ENCODE measurements around the gene HDAC4. TPM values are rescaled to one million over a fixed set of nuclear protein-coding genes. Genes with fewer than 3 reads are reported as not detected.

HDAC4 gene
- total RNA-seq, 2 experiments from 2014 or later, result 32.0 to 35.6 TPM

GRCh38 chr2:239438995-239439753 lies 38.4 kb upstream of the HDAC4 start:
- no peak overlapping the region for H3K27ac Mint-ChIP-seq
- no peak for DNase-seq

GRCh38 chr2:239438368-239438767 lies 37.5 kb upstream of the HDAC4 start:
- peaks cover 22% of the 10 kb centered on the region for H3K4me1 Mint-ChIP-seq (ENCODE audit: low read depth)
- H3K4me3 Mint-ChIP-seq, result no peak overlapping the region
- CTCF ChIA-PET, result no interaction called here
- no peaks in the 10 kb centered on the region for H3K36me3 Mint-ChIP-seq (ENCODE audit: low read depth)
- no peak overlapping the region for H3K27ac Mint-ChIP-seq
- H3K27me3 Mint-ChIP-seq (ENCODE audit: low read depth), result peaks cover 25% of the 10 kb centered on the region
- intact Hi-C loops (cut with micrococcal nuclease), result no loop called here
- peaks cover 6% of the 10 kb centered on the region for H3K9me3 Mint-ChIP-seq
- no peak for DNase-seq

More at GRCh38 chr2:239438995-239439753, 38.4 kb upstream of the HDAC4 start:
- CTCF ChIA-PET, result no interaction called here
- no peaks in the 10 kb centered on the region for H3K36me3 Mint-ChIP-seq (ENCODE audit: low read depth)
- intact Hi-C loops (cut with micrococcal nuclease), result no loop called here
- H3K4me3 Mint-ChIP-seq, result no peak overlapping the region
- H3K9me3 Mint-ChIP-seq, result no peaks in the 10 kb centered on the region
- peaks cover 26% of the 10 kb centered on the region for H3K27me3 Mint-ChIP-seq (ENCODE audit: low read depth)
- peaks cover 17% of the 10 kb centered on the region for H3K4me1 Mint-ChIP-seq (ENCODE audit: low read depth)

GRCh38 chr2:239436669-239437335 lies 36.0 kb upstream of the HDAC4 start:
- H3K27me3 Mint-ChIP-seq (ENCODE audit: low read depth), result peaks cover 14% of the 10 kb centered on the region
- intact Hi-C loops (cut with micrococcal nuclease), result no loop called here
- CTCF ChIA-PET, result interaction anchor here (0.7 kb wide), 1 partner anchor 11 kb away, joined by 3 read pairs; no protein-coding TSS in a partner anchor
- DNase-seq, result no peak
- H3K9me3 Mint-ChIP-seq, result peaks cover 6% of the 10 kb centered on the region
- no peaks in the 10 kb centered on the region for H3K36me3 Mint-ChIP-seq (ENCODE audit: low read depth)
- H3K27ac Mint-ChIP-seq, result no peak overlapping the region
- no peak overlapping the region for H3K4me3 Mint-ChIP-seq
- peaks cover 22% of the 10 kb centered on the region for H3K4me1 Mint-ChIP-seq (ENCODE audit: low read depth)

GRCh38 chr2:239436076-239436475 lies 35.3 kb upstream of the HDAC4 start:
- H3K36me3 Mint-ChIP-seq (ENCODE audit: low read depth), result no peaks in the 10 kb centered on the region
- H3K27me3 Mint-ChIP-seq (ENCODE audit: low read depth), result peaks cover 9% of the 10 kb centered on the region
- DNase-seq, result no peak
- H3K9me3 Mint-ChIP-seq, result peaks cover 6% of the 10 kb centered on the region
- CTCF ChIA-PET, result interaction anchor here (0.7 kb wide), 1 partner anchor 10 kb away, joined by 3 read pairs; no protein-coding TSS in a partner anchor
- no peak overlapping the region for H3K27ac Mint-ChIP-seq
- intact Hi-C loops (cut with micrococcal nuclease), result no loop called here
- H3K4me3 Mint-ChIP-seq, result no peak overlapping the region
- H3K4me1 Mint-ChIP-seq (ENCODE audit: low read depth), result peaks cover 14% of the 10 kb centered on the region

GRCh38 chr2:239433777-239434403 lies 33.1 kb upstream of the HDAC4 start:
- DNase-seq, result peak; percentile 43
- intact Hi-C loops (cut with micrococcal nuclease), result loop anchor here (5.0 kb wide), 1 partner anchor 318 kb away; no protein-coding TSS in a partner anchor

GRCh38 chr2:239432174-239432573 lies 31.4 kb upstream of the HDAC4 start:
- DNase-seq, result no peak
- Mint-ChIP-seq H3K36me3 (ENCODE audit: low read depth) (no peaks in the 10 kb centered on the region), H3K27ac (no peak overlapping the region), H3K9me3 (peaks cover 6% of the 10 kb centered on the region), H3K4me1 (ENCODE audit: low read depth) (peaks cover 11% of the 10 kb centered on the region), H3K4me3 (no peak overlapping the region), H3K27me3 (ENCODE audit: low read depth) (peaks cover 5% of the 10 kb centered on the region)
- CTCF ChIA-PET, result no interaction called here
- intact Hi-C loops (cut with micrococcal nuclease), result loop anchor here (5.0 kb wide), 1 partner anchor 320 kb away; no protein-coding TSS in a partner anchor

More at GRCh38 chr2:239433777-239434403, 33.1 kb upstream of the HDAC4 start:
- CTCF ChIA-PET, result interaction anchor here (1.1 to 1.2 kb wide), 2 partner anchors 9 to 44 kb away, joined by 3 read pairs; no protein-coding TSS in a partner anchor
- Mint-ChIP-seq H3K4me3 (no peak overlapping the region), H3K27me3 (ENCODE audit: low read depth) (peaks cover 5% of the 10 kb centered on the region), H3K27ac (no peak overlapping the region), H3K36me3 (ENCODE audit: low read depth) (no peaks in the 10 kb centered on the region), H3K4me1 (ENCODE audit: low read depth) (peaks cover 11% of the 10 kb centered on the region), H3K9me3 (peaks cover 6% of the 10 kb centered on the region)

GRCh38 chr2:239431536-239431935 lies 30.7 kb upstream of the HDAC4 start:
- H3K4me1 Mint-ChIP-seq (ENCODE audit: low read depth), result peaks cover 11% of the 10 kb centered on the region
- CTCF ChIA-PET, result no interaction called here
- peaks cover 4% of the 10 kb centered on the region for H3K27me3 Mint-ChIP-seq (ENCODE audit: low read depth)
- no peaks in the 10 kb centered on the region for H3K36me3 Mint-ChIP-seq (ENCODE audit: low read depth)
- no peak overlapping the region for H3K4me3 Mint-ChIP-seq
- intact Hi-C loops (cut with micrococcal nuclease), result loop anchor here (5.0 kb wide), 1 partner anchor 321 kb away; no protein-coding TSS in a partner anchor
- H3K27ac Mint-ChIP-seq, result no peak overlapping the region
- H3K9me3 Mint-ChIP-seq, result peaks cover 6% of the 10 kb centered on the region
- DNase-seq, result no peak

GRCh38 chr2:239429473-239430350 lies 28.9 kb upstream of the HDAC4 start:
- H3K4me1 Mint-ChIP-seq (ENCODE audit: low read depth), result peaks cover 11% of the 10 kb centered on the region
- intact Hi-C loops (cut with micrococcal nuclease), result loop anchor here (5.0 kb wide), 1 partner anchor 323 kb away; no protein-coding TSS in a partner anchor

GRCh38 chr2:239425631-239426030 lies 24.8 kb upstream of the HDAC4 start:
- H3K36me3 Mint-ChIP-seq (ENCODE audit: low read depth), result no peaks in the 10 kb centered on the region
- CTCF ChIA-PET, result interaction anchor here (0.9 kb wide), 1 partner anchor 11 kb away, joined by 3 read pairs; no protein-coding TSS in a partner anchor
- DNase-seq, result no peak
- H3K27ac Mint-ChIP-seq, result no peak overlapping the region
- peaks cover 1% of the 10 kb centered on the region for H3K27me3 Mint-ChIP-seq (ENCODE audit: low read depth)
- intact Hi-C loops (cut with micrococcal nuclease), result no loop called here
- H3K9me3 Mint-ChIP-seq, result no peaks in the 10 kb centered on the region
- H3K4me1 Mint-ChIP-seq (ENCODE audit: low read depth), result no peaks in the 10 kb centered on the region
- H3K4me3 Mint-ChIP-seq, result no peak overlapping the region

More at GRCh38 chr2:239429473-239430350, 28.9 kb upstream of the HDAC4 start:
- Mint-ChIP-seq H3K27ac (no peak overlapping the region), H3K4me3 (no peak overlapping the region), H3K36me3 (ENCODE audit: low read depth) (no peaks in the 10 kb centered on the region), H3K9me3 (peaks cover 6% of the 10 kb centered on the region), H3K27me3 (ENCODE audit: low read depth) (peaks cover 1% of the 10 kb centered on the region)
- DNase-seq, result no peak
- CTCF ChIA-PET, result no interaction called here

GRCh38 chr2:239424337-239425045 lies 23.7 kb upstream of the HDAC4 start:
- DNase-seq, result no peak
- intact Hi-C loops (cut with micrococcal nuclease), result no loop called here
- CTCF ChIA-PET, result interaction anchor here (0.6 kb wide), 1 partner anchor 843 kb away, joined by 3 read pairs; no protein-coding TSS in a partner anchor
- Mint-ChIP-seq H3K4me1 (ENCODE audit: low read depth) (no peaks in the 10 kb centered on the region), H3K27ac (no peak overlapping the region), H3K9me3 (no peaks in the 10 kb centered on the region), H3K4me3 (no peak overlapping the region), H3K27me3 (ENCODE audit: low read depth) (peaks cover 1% of the 10 kb centered on the region), H3K36me3 (ENCODE audit: low read depth) (no peaks in the 10 kb centered on the region)

- H3K9me3 Mint-ChIP-seq, result no peaks in the 10 kb centered on the region
- no peak for DNase-seq
- peaks cover 1% of the 10 kb centered on the region for H3K27me3 Mint-ChIP-seq (ENCODE audit: low read depth)
- CTCF ChIA-PET, result interaction anchor here (0.7 kb wide), 1 partner anchor 202 kb away, joined by 3 read pairs; no protein-coding TSS in a partner anchor
- no peak overlapping the region for H3K4me3 Mint-ChIP-seq
- H3K4me1 Mint-ChIP-seq (ENCODE audit: low read depth), result no peaks in the 10 kb centered on the region
- intact Hi-C loops (cut with micrococcal nuclease), result no loop called here
- H3K27ac Mint-ChIP-seq, result no peak overlapping the region
- no peaks in the 10 kb centered on the region for H3K36me3 Mint-ChIP-seq (ENCODE audit: low read depth)
These were observed 22.7 kb upstream of the HDAC4 start for GRCh38 chr2:239423551-239423950.
